PC-3 (cell line): ENCODE results near the gene ANKHD1.

ENCODE experiments used
- EZH2phosphoT487 ChIP-seq: fragments of 300-600 bp; sonication (generic); IDR thresholded peaks from 2 replicates; pipeline ENCODE4 v1.6.1; 2018; ENCODE audit warnings: mild to moderate bottlenecking, antibody characterized with exemption, low read length, borderline replicate concordance
- TF ChIP-seq, protein P1 (sequence below): fragments of 300-600 bp; sonication (generic); conservative IDR thresholded peaks from 2 replicates; pipeline ENCODE4 v1.5.1; 2017; ENCODE audit warnings: antibody characterized with exemption, low read depth, mild to moderate bottlenecking, low read length

DNA sequence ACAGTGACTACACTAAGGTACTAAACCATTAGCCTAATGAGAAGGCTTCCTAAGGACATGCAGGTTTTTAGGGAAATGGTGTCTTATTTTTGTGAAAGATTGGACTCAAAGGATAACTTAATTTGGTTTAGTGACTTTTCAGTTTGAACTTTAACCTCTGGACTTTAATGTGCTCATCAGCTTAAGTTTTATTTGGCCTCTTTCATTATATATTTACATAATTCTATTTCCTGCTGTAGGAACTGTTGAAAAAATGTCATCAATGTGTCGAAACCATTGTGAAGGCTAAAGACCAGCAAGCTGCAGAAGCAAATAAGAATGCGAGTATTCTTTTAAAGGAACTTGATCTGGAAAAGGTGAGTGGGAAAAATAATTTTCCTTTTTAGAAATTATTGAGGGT, 111.5 kb downstream of the ANKHD1 start:
- TF ChIP-seq, protein P1, sequence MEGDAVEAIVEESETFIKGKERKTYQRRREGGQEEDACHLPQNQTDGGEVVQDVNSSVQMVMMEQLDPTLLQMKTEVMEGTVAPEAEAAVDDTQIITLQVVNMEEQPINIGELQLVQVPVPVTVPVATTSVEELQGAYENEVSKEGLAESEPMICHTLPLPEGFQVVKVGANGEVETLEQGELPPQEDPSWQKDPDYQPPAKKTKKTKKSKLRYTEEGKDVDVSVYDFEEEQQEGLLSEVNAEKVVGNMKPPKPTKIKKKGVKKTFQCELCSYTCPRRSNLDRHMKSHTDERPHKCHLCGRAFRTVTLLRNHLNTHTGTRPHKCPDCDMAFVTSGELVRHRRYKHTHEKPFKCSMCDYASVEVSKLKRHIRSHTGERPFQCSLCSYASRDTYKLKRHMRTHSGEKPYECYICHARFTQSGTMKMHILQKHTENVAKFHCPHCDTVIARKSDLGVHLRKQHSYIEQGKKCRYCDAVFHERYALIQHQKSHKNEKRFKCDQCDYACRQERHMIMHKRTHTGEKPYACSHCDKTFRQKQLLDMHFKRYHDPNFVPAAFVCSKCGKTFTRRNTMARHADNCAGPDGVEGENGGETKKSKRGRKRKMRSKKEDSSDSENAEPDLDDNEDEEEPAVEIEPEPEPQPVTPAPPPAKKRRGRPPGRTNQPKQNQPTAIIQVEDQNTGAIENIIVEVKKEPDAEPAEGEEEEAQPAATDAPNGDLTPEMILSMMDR = no peak
- no peak for TF ChIP-seq EZH2phosphoT487
